Cardiac muscle cell (in vitro differentiated cells and primary cell): ENCODE results near the gene CMTM8. TPM values are rescaled to one million over a fixed set of nuclear protein-coding genes. Genes with fewer than 3 reads are reported as not detected.
A peak's percentile ranks its signal among the peaks of the same experiment; 100 is the strongest.

ENCODE experiments used
- DNase-seq, 2 donors: peaks; one replicate each; pipeline versions ENCODE4 v3.0.0 to v3.0.0-alpha.2; 2010 to 2017; ENCODE audit warnings: low read depth in 1 of 2, low spot score in 1 of 2
- H3K27ac ChIP-seq: fragments of 200-600 bp; sonication (generic); 2 replicates; pipeline ENCODE4 v1.5.1; 2016
- H3K27me3 ChIP-seq: fragments of 200-600 bp; sonication (generic); 2 replicates; pipeline ENCODE4 v1.6.0; 2016; ENCODE audit warnings: control low read depth
- H3K36me3 ChIP-seq: fragments of 200-600 bp; sonication (generic); 2 replicates; pipeline ENCODE4 v1.5.1; 2016; ENCODE audit warnings: control low read depth
- H3K4me1 ChIP-seq: fragments of 200-600 bp; sonication (generic); 2 replicates; pipeline ENCODE4 v1.8.1; 2017; ENCODE audit warnings: low read depth, mild to moderate bottlenecking, mixed run types
- H3K4me3 ChIP-seq: fragments of 200-600 bp; sonication (generic); 2 replicates; pipeline ENCODE4 v1.5.1; 2016; ENCODE audit warnings: mild to moderate bottlenecking
- H3K9me3 ChIP-seq: fragments of 200-600 bp; sonication (generic); 2 replicates; pipeline ENCODE4 v1.5.1; 2017; ENCODE audit warnings: low read depth, mild to moderate bottlenecking, control low read depth
- polyA plus RNA-seq: library from polyadenylated mRNA; unstranded; fragments of >200 nt; fragmentation: Nextera tagmentation; extraction: Ambion mirVana; gene quantifications from 2 replicates; pipeline ENCODE4 v1.2.1, GENCODE V29; 2016
- total RNA-seq: library from RNA; depleted of rRNA; stranded (reverse); fragments of >200 nt; gene quantifications from 2 replicates; pipeline ENCODE4 v1.2.3, GENCODE V29; 2016
- TF ChIP-seq, protein P1 (sequence below): IDR thresholded peaks from 2 replicates; pipeline ENCODE4 v1.5.1; 2012; ENCODE audit warnings: low read depth, mild to moderate bottlenecking, low read length

The CMTM8 gene
- total and polyA plus RNA-seq, 2 experiments from 2014 or later: 6.9 to 12.5 TPM

DNA sequence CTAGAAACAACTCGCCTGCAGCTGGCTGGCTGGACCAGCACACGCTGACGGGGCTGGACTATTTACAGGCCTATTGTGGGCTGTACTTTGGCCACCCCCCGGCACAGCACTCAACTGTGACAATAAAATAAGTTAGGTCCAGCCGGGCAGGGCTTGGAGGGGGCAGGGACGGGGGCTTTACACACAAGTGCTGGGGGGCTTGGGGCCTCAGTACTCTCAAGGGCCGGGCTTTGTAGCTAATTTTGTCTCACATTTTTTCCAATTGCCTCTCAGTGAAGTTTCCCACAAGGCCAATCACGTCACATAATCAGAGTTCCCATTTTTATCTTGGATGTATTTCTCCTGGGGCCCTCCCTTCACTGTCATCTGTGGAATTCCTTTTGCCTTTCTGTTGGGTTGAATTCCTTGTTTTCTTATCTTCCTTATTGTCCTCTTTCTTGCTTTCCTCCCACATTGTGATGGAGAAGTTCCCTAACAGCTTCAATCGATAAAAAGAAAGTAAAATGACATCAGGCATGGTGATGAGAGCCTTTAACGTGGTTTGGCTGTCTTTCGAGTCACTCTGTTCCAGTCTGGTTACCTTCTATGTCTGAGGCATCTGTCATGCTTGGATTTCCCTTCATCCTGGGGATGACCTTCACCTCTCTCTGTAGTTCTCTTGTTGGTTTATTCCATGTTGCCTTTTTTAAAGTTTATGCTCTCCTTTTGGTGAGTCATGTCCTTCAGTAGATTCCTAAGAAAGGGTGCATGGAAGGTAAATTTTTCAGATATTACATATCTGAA, 109.1 kb downstream of the CMTM8 start:
- peak; percentile 41 to 78 for DNase-seq
- TF ChIP-seq, protein P1, sequence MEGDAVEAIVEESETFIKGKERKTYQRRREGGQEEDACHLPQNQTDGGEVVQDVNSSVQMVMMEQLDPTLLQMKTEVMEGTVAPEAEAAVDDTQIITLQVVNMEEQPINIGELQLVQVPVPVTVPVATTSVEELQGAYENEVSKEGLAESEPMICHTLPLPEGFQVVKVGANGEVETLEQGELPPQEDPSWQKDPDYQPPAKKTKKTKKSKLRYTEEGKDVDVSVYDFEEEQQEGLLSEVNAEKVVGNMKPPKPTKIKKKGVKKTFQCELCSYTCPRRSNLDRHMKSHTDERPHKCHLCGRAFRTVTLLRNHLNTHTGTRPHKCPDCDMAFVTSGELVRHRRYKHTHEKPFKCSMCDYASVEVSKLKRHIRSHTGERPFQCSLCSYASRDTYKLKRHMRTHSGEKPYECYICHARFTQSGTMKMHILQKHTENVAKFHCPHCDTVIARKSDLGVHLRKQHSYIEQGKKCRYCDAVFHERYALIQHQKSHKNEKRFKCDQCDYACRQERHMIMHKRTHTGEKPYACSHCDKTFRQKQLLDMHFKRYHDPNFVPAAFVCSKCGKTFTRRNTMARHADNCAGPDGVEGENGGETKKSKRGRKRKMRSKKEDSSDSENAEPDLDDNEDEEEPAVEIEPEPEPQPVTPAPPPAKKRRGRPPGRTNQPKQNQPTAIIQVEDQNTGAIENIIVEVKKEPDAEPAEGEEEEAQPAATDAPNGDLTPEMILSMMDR: no peak
- H3K4me1 ChIP-seq: peaks cover 16% of the 10 kb centered on the region
- H3K27ac ChIP-seq: peak overlapping the region; percentile 74
- no peaks in the 10 kb centered on the region for H3K36me3 ChIP-seq
- H3K9me3 ChIP-seq: no peaks in the 10 kb centered on the region
- no peak overlapping the region for H3K4me3 ChIP-seq
- H3K27me3 ChIP-seq: no peaks in the 10 kb centered on the region

DNA sequence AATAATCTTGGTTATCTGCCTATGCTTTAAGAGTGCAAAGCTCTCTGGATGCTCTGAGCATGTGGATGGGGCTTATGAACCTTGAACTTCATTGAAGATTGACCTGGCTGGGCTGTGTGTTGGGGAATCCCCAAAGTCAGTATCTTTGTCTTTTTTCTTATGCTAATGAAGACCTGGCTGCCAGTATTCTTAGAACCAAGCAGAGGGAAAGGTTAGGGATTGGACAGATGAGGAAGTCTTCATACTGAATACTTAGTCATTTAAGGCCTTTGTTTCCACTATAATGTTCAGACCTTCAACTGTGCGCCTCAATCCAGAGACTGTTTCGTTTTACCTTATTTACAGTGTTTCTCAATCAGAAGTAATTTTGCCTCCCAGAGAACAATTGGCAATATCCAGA, 110.7 kb downstream of the CMTM8 start:
- H3K27ac ChIP-seq: peak overlapping the region; percentile 9
- peaks cover 19% of the 10 kb centered on the region for H3K4me1 ChIP-seq
- TF ChIP-seq, protein P1: no peak
- no peaks in the 10 kb centered on the region for H3K9me3 ChIP-seq
- DNase-seq: no peak
- H3K27me3 ChIP-seq: no peaks in the 10 kb centered on the region
- no peaks in the 10 kb centered on the region for H3K36me3 ChIP-seq
- no peak overlapping the region for H3K4me3 ChIP-seq

DNA sequence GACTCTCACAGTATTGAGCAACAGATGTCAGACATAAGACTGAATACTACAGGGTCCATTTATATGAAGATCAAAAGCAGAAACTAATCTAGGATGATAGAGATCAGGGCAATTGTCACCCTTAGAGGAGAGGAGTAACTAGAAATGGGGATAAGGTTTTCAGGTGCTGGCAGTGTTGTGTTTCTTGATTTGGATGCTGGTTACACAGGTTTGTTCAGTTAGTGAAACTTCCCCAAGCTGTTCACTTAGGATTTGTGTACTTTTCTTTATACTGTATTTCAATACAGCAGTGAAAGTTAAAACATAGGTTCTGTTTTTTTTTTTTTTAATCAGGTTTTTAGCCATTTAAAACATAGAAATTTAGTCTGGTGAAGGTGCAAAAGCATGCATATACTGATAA, 114.1 kb downstream of the CMTM8 start:
- Histone ChIP-seq H3K27ac (no peak overlapping the region), H3K27me3 (no peaks in the 10 kb centered on the region), H3K4me1 (peaks cover 16% of the 10 kb centered on the region), H3K36me3 (no peaks in the 10 kb centered on the region), H3K4me3 (no peak overlapping the region), H3K9me3 (no peaks in the 10 kb centered on the region)
- TF ChIP-seq, protein P1: no peak
- no peak for DNase-seq

DNA sequence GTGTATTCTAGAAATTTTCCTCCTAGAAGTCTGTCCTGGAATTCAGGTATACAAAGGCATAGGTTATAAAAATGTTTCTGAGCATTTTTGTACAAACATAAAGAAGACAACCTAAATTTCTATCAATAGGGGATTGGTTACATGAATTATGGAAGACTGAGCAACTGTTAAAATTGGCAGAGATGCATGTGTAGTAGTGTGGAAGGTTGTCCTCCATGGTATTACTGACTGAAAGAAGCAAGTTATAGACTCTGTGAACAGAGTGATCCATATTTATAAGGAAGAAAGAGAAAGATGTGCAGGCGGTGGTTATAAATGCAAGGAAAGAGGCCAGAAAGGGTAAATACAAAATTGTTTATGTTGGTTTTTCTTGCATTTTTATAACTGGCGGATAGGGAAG, 114.9 kb downstream of the CMTM8 start:
- DNase-seq: no peak
- Histone ChIP-seq H3K27me3 (no peaks in the 10 kb centered on the region), H3K27ac (no peak overlapping the region), H3K4me1 (peaks cover 10% of the 10 kb centered on the region), H3K4me3 (no peak overlapping the region), H3K9me3 (no peaks in the 10 kb centered on the region), H3K36me3 (no peaks in the 10 kb centered on the region)
- TF ChIP-seq, protein P1: no peak

DNA sequence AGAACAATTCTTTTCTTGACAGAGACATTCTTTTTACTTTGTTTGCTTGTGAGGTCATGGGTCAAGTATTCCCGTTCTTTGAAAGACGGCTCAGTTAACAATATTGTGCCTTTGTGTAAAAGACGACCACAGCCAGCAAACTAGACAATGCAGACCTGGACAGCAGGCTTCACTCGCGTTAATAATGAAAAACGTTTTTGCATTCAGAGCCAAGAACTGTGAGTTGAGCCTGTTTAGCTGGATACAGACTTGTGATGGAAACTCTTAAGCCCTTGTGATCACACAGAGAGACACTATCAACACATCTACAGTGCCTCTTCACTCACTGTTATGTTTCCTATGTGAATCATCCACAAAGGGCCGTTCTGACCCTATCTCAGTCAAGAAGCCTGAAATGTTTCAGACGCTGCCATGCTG, 115.9 kb downstream of the CMTM8 start:
- peak in 1 of 2 donors; percentile 36 for DNase-seq
- Histone ChIP-seq H3K9me3 (no peaks in the 10 kb centered on the region), H3K4me1 (peaks cover 10% of the 10 kb centered on the region), H3K27me3 (no peaks in the 10 kb centered on the region), H3K27ac (no peak overlapping the region), H3K36me3 (no peaks in the 10 kb centered on the region), H3K4me3 (no peak overlapping the region)
- TF ChIP-seq, protein P1: no peak
